ENCODE measurements around the gene MAP7D2. TPM values are rescaled to one million over a fixed set of nuclear protein-coding genes. Genes with fewer than 3 reads are reported as not detected.

MAP7D2 gene
- total RNA-seq, 1 experiment from 2014 or later = 1.9 TPM

DNA sequence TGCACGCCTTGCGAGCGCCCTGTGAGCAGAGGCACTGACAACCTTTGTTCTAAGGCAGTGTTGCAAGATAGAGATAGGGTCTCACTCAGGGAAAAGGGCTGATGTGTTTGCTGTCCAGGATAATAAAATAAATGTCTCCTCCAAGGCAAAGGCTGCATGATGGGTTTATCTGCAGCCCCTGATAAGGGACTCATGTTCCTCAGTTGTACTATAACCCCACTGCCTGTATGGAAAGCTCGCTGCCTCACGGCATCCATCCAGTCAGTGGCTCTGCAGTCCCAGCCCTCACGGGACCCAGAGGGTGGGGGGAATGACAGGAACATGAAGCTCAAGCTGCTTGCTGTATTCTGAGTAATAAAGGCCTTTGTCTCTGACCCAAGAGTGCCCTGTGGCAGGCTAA, 148.4 kb downstream of the MAP7D2 start:
- no peaks in the 10 kb centered on the region for H3K4me1 ChIP-seq (ENCODE audit: insufficient read depth, low read length)
- no peaks in the 10 kb centered on the region for H3K79me1 ChIP-seq (ENCODE audit: insufficient read depth, low read depth, low read length, poor library complexity, severe bottlenecking)
- TF ChIP-seq, protein P1, sequence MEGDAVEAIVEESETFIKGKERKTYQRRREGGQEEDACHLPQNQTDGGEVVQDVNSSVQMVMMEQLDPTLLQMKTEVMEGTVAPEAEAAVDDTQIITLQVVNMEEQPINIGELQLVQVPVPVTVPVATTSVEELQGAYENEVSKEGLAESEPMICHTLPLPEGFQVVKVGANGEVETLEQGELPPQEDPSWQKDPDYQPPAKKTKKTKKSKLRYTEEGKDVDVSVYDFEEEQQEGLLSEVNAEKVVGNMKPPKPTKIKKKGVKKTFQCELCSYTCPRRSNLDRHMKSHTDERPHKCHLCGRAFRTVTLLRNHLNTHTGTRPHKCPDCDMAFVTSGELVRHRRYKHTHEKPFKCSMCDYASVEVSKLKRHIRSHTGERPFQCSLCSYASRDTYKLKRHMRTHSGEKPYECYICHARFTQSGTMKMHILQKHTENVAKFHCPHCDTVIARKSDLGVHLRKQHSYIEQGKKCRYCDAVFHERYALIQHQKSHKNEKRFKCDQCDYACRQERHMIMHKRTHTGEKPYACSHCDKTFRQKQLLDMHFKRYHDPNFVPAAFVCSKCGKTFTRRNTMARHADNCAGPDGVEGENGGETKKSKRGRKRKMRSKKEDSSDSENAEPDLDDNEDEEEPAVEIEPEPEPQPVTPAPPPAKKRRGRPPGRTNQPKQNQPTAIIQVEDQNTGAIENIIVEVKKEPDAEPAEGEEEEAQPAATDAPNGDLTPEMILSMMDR (conservative IDR thresholded peaks at IDR 0.05) = no peak
- H4K5ac ChIP-seq (ENCODE audit: insufficient read length, low read depth, low read length) = no peak overlapping the region
- no peak overlapping the region for H3K4ac ChIP-seq (ENCODE audit: low read depth, low read length)
- WGBS (ENCODE audit: extremely low coverage, insufficient read length, low lambda C conversion rate) = no CpG with 5 or more reads among the region's 6 CpGs
- no peak overlapping the region for H3K4me3 Mint-ChIP-seq
- no peak overlapping the region for H2BK120ac ChIP-seq (ENCODE audit: low read depth, low read length, poor library complexity, severe bottlenecking)
- H4K91ac ChIP-seq (ENCODE audit: insufficient read length, low read depth, low read length) = no peak overlapping the region
- peaks cover 27% of the 10 kb centered on the region for H3K9me3 ChIP-seq (ENCODE audit: control insufficient read depth, low read depth, low read length)
- H3K4me1 Mint-ChIP-seq = peaks cover 0 to 2% of the 10 kb centered on the region in 2 experiments; a peak in 1 of 4 replicates
- H3K23ac ChIP-seq (ENCODE audit: insufficient read length, low read depth, low read length) = no peak overlapping the region
- H3K56ac ChIP-seq (ENCODE audit: insufficient read length, low read depth, low read length) = no peak overlapping the region
- peaks cover 55 to 59% of the 10 kb centered on the region in 2 experiments for H3K9me3 Mint-ChIP-seq
- no peak overlapping the region for H3T11ph ChIP-seq (ENCODE audit: low read length)
- H3K14ac ChIP-seq (ENCODE audit: insufficient read depth, low read length) = no peak overlapping the region
- no peak overlapping the region for H2AFZ ChIP-seq (ENCODE audit: low read length)
- no peak overlapping the region for H3K4me2 ChIP-seq (ENCODE audit: insufficient read depth, insufficient read length, low read length)
- H2BK15ac ChIP-seq (ENCODE audit: low read depth, low read length) = no peak overlapping the region
- no peaks in the 10 kb centered on the region; the same call in 1 of the 2 replicates for H3K27me3 Mint-ChIP-seq (ENCODE audit: low read depth)
- no peak overlapping the region for H2BK20ac ChIP-seq (ENCODE audit: low read depth, low read length, poor library complexity, severe bottlenecking)
- no peak overlapping the region for H2BK12ac ChIP-seq (ENCODE audit: insufficient read length, low read depth, low read length)
- DNase-seq = no peak
- no peak overlapping the region for H2BK5ac ChIP-seq (ENCODE audit: insufficient read length, low read length)
- H3K36me3 Mint-ChIP-seq (ENCODE audit: insufficient read depth in 1 of 3, low read depth in 3 of 3) = peaks cover 5 to 16% (median 13%) of the 10 kb centered on the region in 3 experiments
- H3K23me2 ChIP-seq (ENCODE audit: insufficient read length, low read depth, low read length, poor library complexity, severe bottlenecking) = no peaks in the 10 kb centered on the region
- no peak overlapping the region for H3K9ac ChIP-seq (ENCODE audit: extremely low read depth, insufficient read length, low read length)
- H3K79me2 ChIP-seq (ENCODE audit: insufficient read depth, low read length) = no peaks in the 10 kb centered on the region
- H3K18ac ChIP-seq (ENCODE audit: insufficient read length, low read depth, low read length) = no peak overlapping the region
- no peak overlapping the region for H3K27ac Mint-ChIP-seq
- no peaks in the 10 kb centered on the region for H3K27me3 ChIP-seq (ENCODE audit: insufficient read depth, low read length)
- H4K20me1 ChIP-seq (ENCODE audit: control insufficient read depth, insufficient read depth, insufficient read length) = no peaks in the 10 kb centered on the region
- no peak overlapping the region for H4K8ac ChIP-seq (replicated peaks; ENCODE audit: insufficient read length, low read depth, low read length)
- no peak overlapping the region for H3K27ac ChIP-seq (ENCODE audit: insufficient read length, low read depth, low read length)
- no peak overlapping the region for H2AK5ac ChIP-seq (ENCODE audit: insufficient read length, low read length)
